Measurements from ENCODE around the gene TEX48. TPM values are rescaled to one million over a fixed set of nuclear protein-coding genes. Genes with fewer than 3 reads are reported as not detected.
A peak's percentile ranks its signal among the peaks of the same experiment; 100 is the strongest.

TEX48 gene
- polyA plus RNA-seq, 1 donor from 2014 or later = not detected

DNA sequence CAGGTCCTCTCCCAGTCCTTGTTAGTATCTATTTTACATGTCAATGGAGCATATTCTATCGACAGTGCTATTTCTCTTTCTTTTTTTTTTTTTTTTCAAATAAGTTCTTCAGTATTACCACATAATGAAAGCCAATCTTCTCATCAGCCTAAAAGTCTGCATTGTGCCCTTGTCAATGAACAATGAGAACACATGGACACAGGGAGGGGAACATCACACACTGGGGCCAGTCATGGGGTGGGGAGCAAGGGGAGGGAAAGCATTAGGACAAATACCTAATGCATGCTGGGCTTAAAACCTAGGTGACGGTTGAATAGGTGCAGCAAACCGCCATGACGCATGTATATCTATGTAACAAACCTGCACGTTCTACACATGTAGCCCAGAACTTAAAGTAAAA, 47.7 kb upstream of the TEX48 start:
- Histone ChIP-seq H3K4me3 (ENCODE audit: low read length) (no peak overlapping the region), H3K9me3 (ENCODE audit: low read length) (no peaks in the 10 kb centered on the region)
- TF ChIP-seq TAF1 (IDR thresholded peaks at IDR 0.05; ENCODE audit: low read depth) (no peak), SMC3 (conservative IDR thresholded peaks at IDR 0.05; ENCODE audit: poor library complexity) (no peak), POLR2AphosphoS5 (IDR thresholded peaks at IDR 0.05) (no peak)
- TF ChIP-seq, protein P1, sequence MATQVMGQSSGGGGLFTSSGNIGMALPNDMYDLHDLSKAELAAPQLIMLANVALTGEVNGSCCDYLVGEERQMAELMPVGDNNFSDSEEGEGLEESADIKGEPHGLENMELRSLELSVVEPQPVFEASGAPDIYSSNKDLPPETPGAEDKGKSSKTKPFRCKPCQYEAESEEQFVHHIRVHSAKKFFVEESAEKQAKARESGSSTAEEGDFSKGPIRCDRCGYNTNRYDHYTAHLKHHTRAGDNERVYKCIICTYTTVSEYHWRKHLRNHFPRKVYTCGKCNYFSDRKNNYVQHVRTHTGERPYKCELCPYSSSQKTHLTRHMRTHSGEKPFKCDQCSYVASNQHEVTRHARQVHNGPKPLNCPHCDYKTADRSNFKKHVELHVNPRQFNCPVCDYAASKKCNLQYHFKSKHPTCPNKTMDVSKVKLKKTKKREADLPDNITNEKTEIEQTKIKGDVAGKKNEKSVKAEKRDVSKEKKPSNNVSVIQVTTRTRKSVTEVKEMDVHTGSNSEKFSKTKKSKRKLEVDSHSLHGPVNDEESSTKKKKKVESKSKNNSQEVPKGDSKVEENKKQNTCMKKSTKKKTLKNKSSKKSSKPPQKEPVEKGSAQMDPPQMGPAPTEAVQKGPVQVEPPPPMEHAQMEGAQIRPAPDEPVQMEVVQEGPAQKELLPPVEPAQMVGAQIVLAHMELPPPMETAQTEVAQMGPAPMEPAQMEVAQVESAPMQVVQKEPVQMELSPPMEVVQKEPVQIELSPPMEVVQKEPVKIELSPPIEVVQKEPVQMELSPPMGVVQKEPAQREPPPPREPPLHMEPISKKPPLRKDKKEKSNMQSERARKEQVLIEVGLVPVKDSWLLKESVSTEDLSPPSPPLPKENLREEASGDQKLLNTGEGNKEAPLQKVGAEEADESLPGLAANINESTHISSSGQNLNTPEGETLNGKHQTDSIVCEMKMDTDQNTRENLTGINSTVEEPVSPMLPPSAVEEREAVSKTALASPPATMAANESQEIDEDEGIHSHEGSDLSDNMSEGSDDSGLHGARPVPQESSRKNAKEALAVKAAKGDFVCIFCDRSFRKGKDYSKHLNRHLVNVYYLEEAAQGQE (IDR thresholded peaks at IDR 0.05; ENCODE audit: borderline replicate concordance) = no peak

DNA sequence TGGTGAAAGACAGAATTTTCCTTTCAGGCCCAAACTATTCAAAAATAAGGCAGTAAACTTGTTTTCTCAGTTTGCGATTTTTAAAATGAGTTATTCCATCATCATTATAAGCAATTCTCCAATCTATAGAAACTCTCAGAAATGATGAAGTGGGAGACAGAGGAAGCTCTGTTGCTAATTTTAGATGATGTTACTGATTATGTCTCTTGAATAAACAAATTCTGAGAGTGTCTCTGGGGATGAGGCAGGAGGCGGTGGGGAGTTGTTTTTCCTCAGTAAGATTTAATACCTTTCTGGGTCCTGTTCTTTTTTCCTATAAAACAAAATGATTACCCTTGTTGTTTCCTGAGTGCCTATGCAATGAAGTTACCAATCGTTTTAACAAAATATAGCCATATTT, 43.9 kb upstream of the TEX48 start:
- Histone ChIP-seq H3K27ac (ENCODE audit: low read length) (no peak overlapping the region), H4K20me1 (ENCODE audit: insufficient read depth) (no peaks in the 10 kb centered on the region), H3K4me2 (ENCODE audit: low read length) (no peak overlapping the region), H3K79me2 (replicated peaks; ENCODE audit: insufficient read depth, low read length) (no peaks in the 10 kb centered on the region), H3K36me3 (ENCODE audit: insufficient read depth, low read length) (no peaks in the 10 kb centered on the region), H3K27me3 (ENCODE audit: insufficient read depth, low read depth, low read length) (no peaks in the 10 kb centered on the region), H3F3A (ENCODE audit: insufficient read depth, low read length, poor library complexity, severe bottlenecking) (no peaks in the 10 kb centered on the region), H3K9me3 (ENCODE audit: low read length) (no peaks in the 10 kb centered on the region), H3K4me3 (ENCODE audit: low read length) (no peak overlapping the region), H3K9ac (ENCODE audit: low read length) (no peak overlapping the region), H2AFZ (ENCODE audit: low read depth, low read length) (no peak overlapping the region), H3K9me2 (ENCODE audit: insufficient read depth, low read length) (no peaks in the 10 kb centered on the region)
- TF ChIP-seq MXI1 (conservative IDR thresholded peaks at IDR 0.05; ENCODE audit: poor library complexity, severe bottlenecking) (no peak), TAF1 (IDR thresholded peaks at IDR 0.05; ENCODE audit: low read depth) (no peak), RAD21 (conservative IDR thresholded peaks at IDR 0.05) (no peak), CTCF (IDR thresholded peaks at IDR 0.05; ENCODE audit: poor library complexity, severe bottlenecking) (no peak), SMC3 (conservative IDR thresholded peaks at IDR 0.05; ENCODE audit: poor library complexity) (no peak), EP300 (conservative IDR thresholded peaks at IDR 0.05; ENCODE audit: poor library complexity, severe bottlenecking) (no peak), POLR2AphosphoS5 (IDR thresholded peaks at IDR 0.05) (no peak), EZH2 (IDR thresholded peaks at IDR 0.05; ENCODE audit: borderline replicate concordance, insufficient read depth, low read length, poor library complexity, severe bottlenecking) (no peak)
- TF ChIP-seq, protein P1 (IDR thresholded peaks at IDR 0.05; ENCODE audit: borderline replicate concordance) = no peak

More for the DNA sequence above, 47.7 kb upstream of the TEX48 start:
- no peaks in the 10 kb centered on the region for H3K27me3 ChIP-seq (ENCODE audit: insufficient read depth, low read depth, low read length)
- H3K36me3 ChIP-seq (ENCODE audit: insufficient read depth, low read length) = no peaks in the 10 kb centered on the region
- no peaks in the 10 kb centered on the region for H3F3A ChIP-seq (ENCODE audit: insufficient read depth, low read length, poor library complexity, severe bottlenecking)
- H2AFZ ChIP-seq (ENCODE audit: low read depth, low read length) = no peak overlapping the region
- peak overlapping the region; percentile 29 for H3K27ac ChIP-seq (ENCODE audit: low read length)
- no peaks in the 10 kb centered on the region for H3K79me2 ChIP-seq (replicated peaks; ENCODE audit: insufficient read depth, low read length)
- no peaks in the 10 kb centered on the region for H4K20me1 ChIP-seq (ENCODE audit: insufficient read depth)
- H3K9me2 ChIP-seq (ENCODE audit: insufficient read depth, low read length) = no peaks in the 10 kb centered on the region
- H3K9ac ChIP-seq (ENCODE audit: low read length) = no peak overlapping the region
- no peak overlapping the region for H3K4me2 ChIP-seq (ENCODE audit: low read length)
